Kidney epithelial cell (primary cell): ENCODE data around the gene NEURL1B. TPM values are rescaled to one million over a fixed set of nuclear protein-coding genes. Genes with fewer than 3 reads are reported as not detected.

Source experiments
- DNase-seq: peaks from one replicate; pipeline ENCODE4 v3.0.0-alpha.2; 2010; ENCODE audit warnings: low read depth
- H3K27me3 ChIP-seq: 2 replicates; pipeline ENCODE4 v1.6.0; 2011; ENCODE audit warnings: low read length; ENCODE audit not compliant: control insufficient read depth, insufficient read depth
- H3K36me3 ChIP-seq: 2 replicates; pipeline ENCODE4 v1.5.1; 2011; ENCODE audit warnings: low read length; ENCODE audit not compliant: control insufficient read depth, insufficient read depth
- H3K4me3 ChIP-seq: 2 replicates; pipeline ENCODE4 v1.5.1; 2011; ENCODE audit warnings: low read depth, mild to moderate bottlenecking, control low read depth, low read length
- CTCF ChIP-seq: IDR thresholded peaks from 2 replicates; pipeline ENCODE4 v1.5.1; 2011; ENCODE audit warnings: mild to moderate bottlenecking, moderate library complexity, low read length, control low read depth, inconsistent platforms; ENCODE audit not compliant: insufficient read depth, poor library complexity, severe bottlenecking
- total RNA-seq: library from RNA; depleted of rRNA; stranded (reverse); fragments of >200 nt; gene quantifications from 2 replicates; pipeline ENCODE4 v1.2.3, GENCODE V29; 2015

NEURL1B gene
- total RNA-seq, 1 donor from 2014 or later: 5.1 TPM

GRCh38 chr5:172727551-172727950, 86.5 kb downstream of the NEURL1B start:
- no peak for TF ChIP-seq CTCF
- DNase-seq: no peak
- no peak overlapping the region for H3K4me3 ChIP-seq
- no peaks in the 10 kb centered on the region for H3K27me3 ChIP-seq
- H3K36me3 ChIP-seq: no peaks in the 10 kb centered on the region

- H3K36me3 ChIP-seq: no peaks in the 10 kb centered on the region
- no peak overlapping the region for H3K4me3 ChIP-seq
- no peak for DNase-seq
- TF ChIP-seq CTCF: no peak
- no peaks in the 10 kb centered on the region for H3K27me3 ChIP-seq
These were observed 87.6 kb downstream of the NEURL1B start for GRCh38 chr5:172728481-172729241.

- no peak for DNase-seq
- no peak for TF ChIP-seq CTCF
- no peak overlapping the region for H3K4me3 ChIP-seq
- no peaks in the 10 kb centered on the region for H3K36me3 ChIP-seq
- H3K27me3 ChIP-seq: no peaks in the 10 kb centered on the region
These were observed 88.5 kb downstream of the NEURL1B start for GRCh38 chr5:172729588-172729987.

GRCh38 chr5:172730222-172730621, 89.2 kb downstream of the NEURL1B start:
- DNase-seq: no peak
- no peaks in the 10 kb centered on the region for H3K36me3 ChIP-seq
- TF ChIP-seq CTCF: no peak
- H3K4me3 ChIP-seq: no peak overlapping the region
- no peaks in the 10 kb centered on the region for H3K27me3 ChIP-seq

- H3K27me3 ChIP-seq: no peaks in the 10 kb centered on the region
- no peaks in the 10 kb centered on the region for H3K36me3 ChIP-seq
- no peak overlapping the region for H3K4me3 ChIP-seq
- peak; percentile 57 for DNase-seq
- no peak for TF ChIP-seq CTCF
These were observed 90.1 kb downstream of the NEURL1B start for GRCh38 chr5:172730981-172731679.
